ENCODE results near the gene ICOS. TPM values are rescaled to one million over a fixed set of nuclear protein-coding genes. Genes with fewer than 3 reads are reported as not detected.

Gene ICOS
- total and polyA plus RNA-seq, 4 donors = 0.02 to 0.17 (median 0.09) TPM; not detected in 1

DNA sequence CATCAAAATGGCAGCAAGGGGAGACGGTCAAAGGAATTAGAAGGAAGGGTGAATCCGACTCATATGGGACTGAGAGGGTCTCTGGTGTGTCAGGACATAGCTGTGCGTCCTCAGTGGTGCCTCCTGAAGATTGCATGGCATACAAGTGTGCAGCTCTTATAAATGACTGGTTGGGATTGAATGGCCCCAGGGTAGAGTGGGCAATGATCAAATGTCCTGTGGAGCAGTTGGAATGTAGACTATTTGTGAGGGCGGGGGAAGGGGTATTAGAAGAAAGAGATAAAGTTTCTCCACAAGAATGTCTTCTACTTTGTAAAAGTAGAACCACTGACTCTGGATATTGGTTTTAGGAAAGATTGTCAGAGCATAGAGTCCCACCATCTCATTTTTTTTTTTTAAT lies 44.4 kb upstream of the ICOS start:
- 84% methylated on average over 4 of the region's 4 CpGs for WGBS
- no peak overlapping the region for H3K4me3 ChIP-seq (ENCODE audit: low read depth in 1 of 3, low read length in 3 of 3)

DNA sequence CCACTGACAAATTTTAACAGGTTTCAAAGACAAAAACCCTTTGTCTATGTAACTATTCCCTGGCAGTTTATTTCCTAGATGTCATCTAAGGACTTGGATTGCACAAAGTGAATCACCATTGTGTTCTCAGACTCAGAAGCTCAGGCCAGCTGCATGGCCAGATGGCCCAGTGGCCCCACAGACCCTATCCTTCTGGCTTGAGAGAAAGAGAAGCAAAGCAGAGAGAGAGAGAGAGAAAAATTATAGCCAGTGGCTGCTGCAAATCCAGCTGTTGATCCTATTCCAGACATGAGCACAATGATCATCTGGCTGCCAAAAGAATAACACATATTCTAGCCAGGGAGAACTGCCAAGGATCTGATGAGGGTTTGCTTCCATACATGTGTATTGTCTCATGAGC lies 43.2 kb upstream of the ICOS start:
- H3K36me3 ChIP-seq (ENCODE audit: control insufficient read depth in 4 of 4, insufficient read depth in 3 of 4, low read depth in 1 of 4, low read length in 3 of 4) = no peaks in the 10 kb centered on the region
- H3K9me3 ChIP-seq (ENCODE audit: control insufficient read depth in 4 of 4, low read length in 3 of 4) = no peaks in the 10 kb centered on the region
- H3K4me1 ChIP-seq (ENCODE audit: control insufficient read depth in 4 of 4, insufficient read depth in 4 of 4, low read length in 3 of 4) = no peaks in the 10 kb centered on the region
- H3K9ac ChIP-seq (ENCODE audit: low read depth in 1 of 2, low read length in 2 of 2) = no peak overlapping the region
- no peak for DNase-seq (ENCODE audit: low spot score)
- H3K27me3 ChIP-seq (ENCODE audit: control insufficient read depth in 4 of 4, insufficient read depth in 4 of 4, low read length in 3 of 4) = no peaks in the 10 kb centered on the region
- TF ChIP-seq SP1 (IDR thresholded peaks at IDR 0.05) = no peak
- no peak for TF ChIP-seq FOXA1 (IDR thresholded peaks at IDR 0.05)
- no peak for TF ChIP-seq EGR1 (IDR thresholded peaks at IDR 0.05; ENCODE audit: low read depth in 2 of 2)
- TF ChIP-seq JUND (IDR thresholded peaks at IDR 0.05) = no peak
- no peak for TF ChIP-seq ZBTB33 (IDR thresholded peaks at IDR 0.05)
- no peak for TF ChIP-seq RAD21 (IDR thresholded peaks at IDR 0.05)
- no peak for TF ChIP-seq NR2F2 (IDR thresholded peaks at IDR 0.05)
- no peak for TF ChIP-seq YY1 (IDR thresholded peaks at IDR 0.05)
- no peak for TF ChIP-seq ATF3 (IDR thresholded peaks at IDR 0.05)
- no peak for TF ChIP-seq CTCF (IDR thresholded peaks at IDR 0.05; ENCODE audit: low read depth, low read length, missing input control)
- TF ChIP-seq HNF4A (conservative IDR thresholded peaks at IDR 0.05) = no peak
- no peak for TF ChIP-seq FOXA2 (IDR thresholded peaks at IDR 0.05)
- TF ChIP-seq GABPA (IDR thresholded peaks at IDR 0.05 in 1 of 2, conservative IDR thresholded peaks at IDR 0.05 in 1 of 2) = no peak
- TF ChIP-seq HNF4G (IDR thresholded peaks at IDR 0.05) = no peak
- TF ChIP-seq REST (IDR thresholded peaks at IDR 0.05) = no peak
- no peak for TF ChIP-seq RXRA (IDR thresholded peaks at IDR 0.05)
- no peak for TF ChIP-seq MAX (IDR thresholded peaks at IDR 0.05)
- TF ChIP-seq TAF1 (conservative IDR thresholded peaks at IDR 0.05) = no peak
- no peak overlapping the region for H3K4me3 ChIP-seq (ENCODE audit: low read depth in 1 of 3, low read length in 3 of 3)
- H3K27ac ChIP-seq (ENCODE audit: low read depth in 1 of 2, low read length in 2 of 2) = no peak overlapping the region

More for the DNA sequence above, 44.4 kb upstream of the ICOS start:
- H3K27me3 ChIP-seq (ENCODE audit: control insufficient read depth in 4 of 4, insufficient read depth in 4 of 4, low read length in 3 of 4) = no peaks in the 10 kb centered on the region
- no peak for DNase-seq (ENCODE audit: low spot score)
- no peaks in the 10 kb centered on the region for H3K36me3 ChIP-seq (ENCODE audit: control insufficient read depth in 4 of 4, insufficient read depth in 3 of 4, low read depth in 1 of 4, low read length in 3 of 4)
- H3K9ac ChIP-seq (ENCODE audit: low read depth in 1 of 2, low read length in 2 of 2) = no peak overlapping the region
- no peaks in the 10 kb centered on the region for H3K9me3 ChIP-seq (ENCODE audit: control insufficient read depth in 4 of 4, low read length in 3 of 4)
- TF ChIP-seq HNF4G (IDR thresholded peaks at IDR 0.05) (no peak), JUND (IDR thresholded peaks at IDR 0.05) (no peak), CTCF (IDR thresholded peaks at IDR 0.05; ENCODE audit: low read depth, low read length, missing input control) (no peak), FOXA2 (IDR thresholded peaks at IDR 0.05) (no peak)
- H3K27ac ChIP-seq (ENCODE audit: low read depth in 1 of 2, low read length in 2 of 2) = no peak overlapping the region
- no peaks in the 10 kb centered on the region for H3K4me1 ChIP-seq (ENCODE audit: control insufficient read depth in 4 of 4, insufficient read depth in 4 of 4, low read length in 3 of 4)

Measured in liver (tissue), 9 donors.